Measurements from ENCODE around the gene RAB38.

DNA sequence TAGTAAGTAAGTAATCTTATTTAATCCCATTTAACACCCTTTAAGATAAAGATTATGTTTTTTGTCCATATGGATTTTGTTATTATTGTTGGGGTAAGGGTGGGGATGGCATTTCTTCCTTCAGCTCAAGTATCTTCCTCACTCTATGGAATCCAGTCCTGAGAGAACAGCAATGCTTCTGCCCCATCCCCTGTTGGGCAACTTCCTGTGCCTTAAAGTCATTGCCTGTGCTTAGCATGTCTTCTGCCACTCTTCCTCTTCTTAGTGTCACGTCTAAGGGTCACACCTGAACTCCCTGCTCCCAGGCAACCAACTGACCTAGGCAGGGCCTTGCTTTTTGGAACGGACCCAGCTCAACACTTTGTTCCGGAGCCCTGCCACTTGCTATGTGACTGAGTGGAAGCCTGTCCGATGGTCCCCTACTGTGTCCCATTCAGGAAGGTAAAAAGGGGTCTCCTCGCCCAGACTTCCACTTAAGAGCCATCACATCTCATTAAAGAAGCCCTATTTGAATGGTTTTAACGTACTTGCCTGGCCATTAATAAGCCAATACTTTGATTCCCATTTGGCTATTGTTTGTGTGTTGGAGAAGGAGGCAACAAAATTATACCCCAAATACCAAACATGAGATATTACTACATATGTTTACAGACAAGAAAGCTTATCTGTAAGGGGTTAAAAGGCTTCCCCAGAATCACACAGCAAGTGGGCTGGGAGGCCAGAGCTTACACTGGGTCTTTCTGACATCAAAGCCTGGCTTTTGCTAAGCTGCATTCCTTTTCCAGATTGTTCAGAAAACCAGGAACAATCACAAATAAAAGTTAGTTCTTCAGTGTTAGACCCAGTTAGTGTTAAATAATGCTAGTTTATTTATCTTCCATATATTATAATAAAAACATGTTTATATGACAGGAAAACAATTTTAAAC is 59.2 kb downstream of the RAB38 start:
- TF ChIP-seq CTCF (IDR thresholded peaks at IDR 0.05; ENCODE audit: borderline replicate concordance, extremely low read depth, low read length, poor library complexity, severe bottlenecking) (no peak), EZH2 (IDR thresholded peaks at IDR 0.05; ENCODE audit: borderline replicate concordance, low read depth, low read length, severe bottlenecking) (no peak)
